Thyroid gland (tissue), 4 donors: ENCODE data around the gene PLCL1. TPM values are rescaled to one million over a fixed set of nuclear protein-coding genes. Genes with fewer than 3 reads are reported as not detected.

ENCODE experiments used
- DNase-seq, 2 donors: peaks; one replicate each; pipeline ENCODE4 v3.0.0-alpha.2; 2019
- H3K27ac ChIP-seq, 3 donors: fragments of 200-600 bp; sonication (generic); 1 replicate in 2 of 3; 2 replicates in 1 of 3; pipeline ENCODE4 v1.5.1; 2016 to 2019; ENCODE audit warnings: mild to moderate bottlenecking in 1 of 3, moderate library complexity in 1 of 3
- H3K27me3 ChIP-seq: fragments of 200-600 bp; sonication (generic); one replicate; pipeline ENCODE4 v1.5.1; 2019
- H3K36me3 ChIP-seq, 2 donors: fragments of 200-600 bp; sonication (generic); one replicate each; pipeline ENCODE4 v1.5.1; 2016 to 2019
- H3K4me1 ChIP-seq, 2 donors: fragments of 200-600 bp; sonication (generic); one replicate each; pipeline ENCODE4 v1.5.1; 2017 to 2019
- H3K4me3 ChIP-seq, 3 donors: fragments of 200-600 bp; sonication (generic); replicated peaks in 1 of 3; 1 replicate in 2 of 3; 2 replicates in 1 of 3; pipeline ENCODE4 v1.5.1; 2016; ENCODE audit warnings: mild to moderate bottlenecking in 1 of 3
- H3K9me3 ChIP-seq: fragments of 200-600 bp; sonication (generic); one replicate; pipeline ENCODE4 v1.5.1; 2017
- CTCF ChIP-seq, 6 experiments: fragments of 200-600 bp in 3 of 6; fragments of 450-650 bp in 3 of 6; sonication (generic) in 3 of 6; IDR thresholded peaks; one replicate each; pipeline ENCODE4 v1.5.1; 2016 to 2019; ENCODE audit warnings: antibody characterized with exemption in 6 of 6, mild to moderate bottlenecking in 2 of 6, inconsistent platforms in 1 of 6, moderate library complexity in 1 of 6
- POLR2A ChIP-seq, 2 donors: fragments of 450-650 bp; IDR thresholded peaks; one replicate each; pipeline ENCODE4 v1.6.1; 2017; ENCODE audit warnings: antibody characterized with exemption in 2 of 2, mild to moderate bottlenecking in 2 of 2, moderate library complexity in 1 of 2
- WGBS, 2 donors: methylation state at CpG; one replicate each; pipeline ENCODE4 v1.1.5; 2017; 5-methylcytosine and 5-hydroxymethylcytosine counted together
- intact Hi-C: fragments of 100-400 bp; cut with DNase I; formaldehyde crosslinking; loops from one replicate; pipeline ENCODE4 v1.15.1; 2023
- total RNA-seq, 4 donors: library from RNA; depleted of rRNA; stranded (reverse); fragments of >200 nt; gene quantifications; one replicate each; pipeline ENCODE4 v1.2.3, GENCODE V29; 2016

PLCL1 gene
- total RNA-seq, 4 donors from 2014 or later: 9.1 to 11.8 (median 9.9) TPM

GRCh38 chr2:197972587-197972986, 168.2 kb downstream of the PLCL1 start:
- no peaks in the 10 kb centered on the region for H3K4me1 ChIP-seq
- H3K36me3 ChIP-seq: no peaks in the 10 kb centered on the region
- no peaks in the 10 kb centered on the region for H3K27me3 ChIP-seq
- intact Hi-C loops: no loop called here
- H3K4me3 ChIP-seq: no peak overlapping the region
- no peak overlapping the region for H3K27ac ChIP-seq
- TF ChIP-seq POLR2A (IDR thresholded peaks at IDR 0.05) (no peak), CTCF (IDR thresholded peaks at IDR 0.05) (no peak)
- 75 to 91% methylated on average over 2 of the region's 2 CpGs for WGBS, 2 donors
- H3K9me3 ChIP-seq: no peaks in the 10 kb centered on the region
- no peak for DNase-seq

GRCh38 chr2:197973772-197974171, 169.4 kb downstream of the PLCL1 start:
- intact Hi-C loops: no loop called here

GRCh38 chr2:197975931-197976519, 171.6 kb downstream of the PLCL1 start:
- H3K4me3 ChIP-seq: no peak overlapping the region
- intact Hi-C loops: no loop called here
- no peak for TF ChIP-seq CTCF (IDR thresholded peaks at IDR 0.05)
- no peak for TF ChIP-seq POLR2A (IDR thresholded peaks at IDR 0.05)
- H3K4me1 ChIP-seq: no peaks in the 10 kb centered on the region
- no peaks in the 10 kb centered on the region for H3K9me3 ChIP-seq
- no peaks in the 10 kb centered on the region for H3K36me3 ChIP-seq
- 79% methylated on average over 5 of the region's 5 CpGs for WGBS, 2 donors
- no peak for DNase-seq
- H3K27ac ChIP-seq: no peak overlapping the region
- no peaks in the 10 kb centered on the region for H3K27me3 ChIP-seq

More at GRCh38 chr2:197973772-197974171, 169.4 kb downstream of the PLCL1 start:
- H3K9me3 ChIP-seq: no peaks in the 10 kb centered on the region
- no peak overlapping the region for H3K27ac ChIP-seq
- H3K4me1 ChIP-seq: no peaks in the 10 kb centered on the region
- no peak overlapping the region for H3K4me3 ChIP-seq
- TF ChIP-seq POLR2A (IDR thresholded peaks at IDR 0.05): no peak
- no peak for TF ChIP-seq CTCF (IDR thresholded peaks at IDR 0.05)
- DNase-seq: no peak
- H3K36me3 ChIP-seq: no peaks in the 10 kb centered on the region
- H3K27me3 ChIP-seq: no peaks in the 10 kb centered on the region

DNA sequence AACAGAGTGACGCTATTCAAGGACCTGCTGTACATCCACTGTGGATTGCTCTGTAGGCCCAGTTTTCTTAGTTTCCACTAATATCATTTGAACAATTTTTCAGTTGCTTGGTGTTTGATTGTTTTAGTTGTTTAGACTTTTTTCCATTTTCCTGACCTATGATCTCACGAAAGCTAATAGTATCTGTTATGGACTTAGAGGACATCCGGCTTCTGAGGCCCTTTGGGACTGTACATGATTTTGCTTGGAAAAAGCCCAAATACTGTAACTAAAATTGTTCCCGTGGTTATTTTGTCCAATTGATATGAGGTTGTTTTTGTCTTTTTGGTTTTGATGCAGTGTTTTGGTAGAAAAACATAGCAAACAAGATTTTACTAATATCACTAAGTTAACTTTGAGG, 174.6 kb downstream of the PLCL1 start:
- Histone ChIP-seq H3K4me3 (no peak overlapping the region), H3K9me3 (no peaks in the 10 kb centered on the region), H3K27me3 (no peaks in the 10 kb centered on the region), H3K4me1 (no peaks in the 10 kb centered on the region), H3K27ac (no peak overlapping the region), H3K36me3 (no peaks in the 10 kb centered on the region)
- WGBS, 2 donors: 71 to 73% methylated on average over 4 of the region's 4 CpGs
- intact Hi-C loops: no loop called here
- no peak for DNase-seq
- no peak for TF ChIP-seq CTCF (IDR thresholded peaks at IDR 0.05)
- TF ChIP-seq POLR2A (IDR thresholded peaks at IDR 0.05): no peak

GRCh38 chr2:197982565-197982964, 178.2 kb downstream of the PLCL1 start:
- intact Hi-C loops: no loop called here

More at GRCh38 chr2:197982565-197982964, 178.2 kb downstream of the PLCL1 start:
- Histone ChIP-seq H3K9me3 (no peaks in the 10 kb centered on the region), H3K4me1 (no peaks in the 10 kb centered on the region), H3K27ac (no peak overlapping the region), H3K36me3 (no peaks in the 10 kb centered on the region), H3K4me3 (no peak overlapping the region), H3K27me3 (no peaks in the 10 kb centered on the region)
- 88 to 90% methylated on average over 2 of the region's 2 CpGs for WGBS, 2 donors
- DNase-seq: no peak
- TF ChIP-seq POLR2A (IDR thresholded peaks at IDR 0.05) (no peak), CTCF (IDR thresholded peaks at IDR 0.05) (no peak)
